Daoy (cell line): ENCODE results near the gene DOCK9. TPM values are rescaled to one million over a fixed set of nuclear protein-coding genes. Genes with fewer than 3 reads are reported as not detected.

Source experiments
- DNase-seq: peaks from one replicate; pipeline ENCODE4 v3.0.0-alpha.2; 2015; ENCODE audit warnings: low read depth
- total RNA-seq: library from RNA; depleted of rRNA; stranded (reverse); fragments of >200 nt; shearing (Covaris generic); gene quantifications from 2 replicates; pipeline ENCODE4 v1.2.3, GENCODE V29; 2014

The DOCK9 gene
- total RNA-seq, 1 experiment from 2014 or later: 25.0 TPM

- no peak for DNase-seq
These were observed 31.8 kb downstream of the DOCK9 start for GRCh38 chr13:98945863-98946605.

GRCh38 chr13:98944336-98944735, 33.5 kb downstream of the DOCK9 start:
- DNase-seq: no peak

DNA sequence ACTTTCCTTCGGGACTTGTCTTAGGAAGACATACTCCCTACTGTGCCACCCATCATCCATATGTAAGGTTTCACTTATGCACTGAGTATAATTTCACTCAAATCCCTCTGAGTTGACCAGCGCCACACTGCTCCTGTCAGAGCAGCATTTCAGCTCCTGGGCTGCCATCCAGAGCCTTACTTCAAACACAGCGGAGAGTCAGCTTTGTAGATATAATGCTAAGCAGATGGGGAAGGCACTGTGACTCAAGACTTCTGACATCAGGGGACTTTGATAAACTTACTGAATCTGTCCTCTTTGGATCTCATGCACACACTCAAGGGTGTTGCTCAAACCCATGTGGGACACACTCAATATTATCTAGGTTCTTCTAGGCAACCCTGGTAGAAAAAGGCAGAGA, 34.9 kb downstream of the DOCK9 start:
- DNase-seq: no peak

DNA sequence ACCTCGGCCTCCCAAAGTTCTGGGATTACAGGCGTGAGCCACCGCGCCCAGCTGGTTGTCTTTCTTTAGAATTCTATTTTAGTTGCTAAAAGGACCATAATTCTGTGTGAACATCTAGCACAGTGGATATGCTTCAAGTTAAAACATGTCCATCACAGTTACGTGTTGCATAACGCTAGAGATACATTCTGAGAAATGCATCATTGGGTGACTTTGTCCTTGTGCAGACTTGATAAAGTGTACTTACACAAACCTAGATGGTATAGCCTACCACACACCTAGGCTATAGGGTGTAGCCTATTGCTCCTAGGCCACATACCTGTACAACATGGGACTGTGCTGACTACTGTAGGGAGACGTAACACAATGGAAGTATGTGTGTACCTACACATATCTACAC, 35.4 kb downstream of the DOCK9 start:
- no peak for DNase-seq

GRCh38 chr13:98941536-98941935, 36.3 kb downstream of the DOCK9 start:
- no peak for DNase-seq

DNA sequence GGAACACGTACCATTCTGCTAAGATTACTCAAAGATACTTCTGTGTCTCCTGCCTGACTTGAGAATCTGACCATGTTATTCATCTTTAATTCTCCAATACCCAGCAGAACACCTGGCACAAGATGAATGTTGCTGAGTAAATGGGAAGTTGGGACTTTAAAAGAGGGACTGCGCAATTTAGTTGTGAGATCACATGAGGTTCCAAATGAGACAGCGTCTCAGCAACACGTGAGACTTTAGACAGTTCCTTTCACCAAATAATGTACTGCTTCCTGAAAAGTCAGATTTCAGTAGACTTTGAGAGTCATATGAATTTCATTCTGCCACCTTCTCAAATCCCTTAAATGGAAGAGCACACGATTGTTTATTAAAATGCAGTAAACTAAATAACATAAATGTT, 36.7 kb downstream of the DOCK9 start:
- no peak for DNase-seq

DNA sequence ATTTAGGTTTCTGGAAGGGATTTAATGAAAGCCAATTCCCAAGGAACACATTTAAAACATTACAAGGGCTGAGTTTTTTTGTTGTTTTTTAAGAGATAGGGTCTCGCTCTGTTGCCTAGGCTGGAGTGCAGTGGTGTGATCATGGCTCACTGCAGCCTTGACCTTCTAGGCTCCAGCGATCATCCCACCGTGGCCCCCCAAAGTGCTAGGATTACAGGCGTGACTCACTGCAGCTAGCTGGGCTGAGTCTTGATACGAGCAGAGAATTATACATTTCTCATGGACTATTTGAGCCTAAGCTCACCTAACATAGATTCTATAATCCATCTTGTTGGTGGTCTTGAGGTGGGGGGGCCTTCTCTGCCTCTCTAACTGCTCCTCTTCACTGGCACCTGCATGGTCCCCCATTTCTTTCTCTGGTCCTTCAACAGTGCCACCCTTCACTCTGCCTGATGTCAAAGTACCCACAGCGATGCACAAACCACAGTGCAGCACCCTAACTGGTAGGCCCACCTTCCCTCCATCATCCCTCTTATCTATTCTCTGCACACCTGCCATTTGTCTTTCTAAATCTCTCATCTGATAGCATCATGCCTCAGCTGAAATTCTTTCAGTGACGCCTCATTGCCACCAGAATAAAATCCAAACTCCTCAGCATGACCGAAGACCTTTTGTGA, 37.4 kb downstream of the DOCK9 start:
- no peak for DNase-seq

- DNase-seq: no peak
These were observed 38.1 kb downstream of the DOCK9 start for GRCh38 chr13:98939660-98940191.

DNA sequence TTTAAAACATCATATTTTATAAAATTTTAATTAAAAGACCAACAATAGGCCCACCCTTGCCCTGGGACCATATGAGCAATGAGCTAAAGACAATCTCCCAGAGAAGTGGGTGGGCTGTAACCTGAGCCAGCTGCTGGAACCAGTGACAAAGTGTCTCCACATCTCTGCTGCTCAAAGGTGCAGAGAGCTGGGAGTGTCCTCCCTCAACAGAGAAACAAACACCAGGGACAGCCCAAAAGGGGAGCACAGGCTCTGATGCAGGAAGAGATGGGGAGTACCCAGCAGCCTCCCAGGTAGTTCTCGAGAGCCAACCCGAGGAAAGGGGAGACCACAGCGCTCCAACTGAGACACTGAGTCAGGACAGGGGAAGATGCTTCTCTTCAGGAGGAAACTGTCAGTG, 39.1 kb downstream of the DOCK9 start:
- no peak for DNase-seq

GRCh38 chr13:98937911-98938381, 39.9 kb downstream of the DOCK9 start:
- DNase-seq: no peak

DNA sequence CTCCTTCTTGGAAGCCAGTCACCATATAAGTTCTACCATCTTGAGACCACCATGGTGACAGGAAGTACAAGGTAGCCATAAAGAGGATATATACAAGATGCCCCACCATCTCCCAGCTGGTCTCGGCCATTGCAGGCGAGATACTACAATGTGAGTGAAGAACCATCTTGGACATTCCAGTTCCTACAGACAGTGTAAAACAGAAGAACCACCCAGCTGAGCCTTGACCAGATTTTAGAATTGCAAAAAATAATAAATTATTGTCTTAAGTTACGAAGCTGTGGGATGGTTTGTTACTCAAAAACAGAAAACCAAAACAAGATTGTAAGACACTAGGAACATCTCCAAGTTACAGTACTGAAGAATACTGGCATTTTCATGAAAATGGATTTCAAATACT, 43.6 kb downstream of the DOCK9 start:
- DNase-seq: no peak

- DNase-seq: no peak
These were observed 47.7 kb downstream of the DOCK9 start for GRCh38 chr13:98930151-98930591.

GRCh38 chr13:98927951-98928927, 49.6 kb downstream of the DOCK9 start:
- no peak for DNase-seq

GRCh38 chr13:98925949-98926348, 51.9 kb downstream of the DOCK9 start:
- DNase-seq: no peak

DNA sequence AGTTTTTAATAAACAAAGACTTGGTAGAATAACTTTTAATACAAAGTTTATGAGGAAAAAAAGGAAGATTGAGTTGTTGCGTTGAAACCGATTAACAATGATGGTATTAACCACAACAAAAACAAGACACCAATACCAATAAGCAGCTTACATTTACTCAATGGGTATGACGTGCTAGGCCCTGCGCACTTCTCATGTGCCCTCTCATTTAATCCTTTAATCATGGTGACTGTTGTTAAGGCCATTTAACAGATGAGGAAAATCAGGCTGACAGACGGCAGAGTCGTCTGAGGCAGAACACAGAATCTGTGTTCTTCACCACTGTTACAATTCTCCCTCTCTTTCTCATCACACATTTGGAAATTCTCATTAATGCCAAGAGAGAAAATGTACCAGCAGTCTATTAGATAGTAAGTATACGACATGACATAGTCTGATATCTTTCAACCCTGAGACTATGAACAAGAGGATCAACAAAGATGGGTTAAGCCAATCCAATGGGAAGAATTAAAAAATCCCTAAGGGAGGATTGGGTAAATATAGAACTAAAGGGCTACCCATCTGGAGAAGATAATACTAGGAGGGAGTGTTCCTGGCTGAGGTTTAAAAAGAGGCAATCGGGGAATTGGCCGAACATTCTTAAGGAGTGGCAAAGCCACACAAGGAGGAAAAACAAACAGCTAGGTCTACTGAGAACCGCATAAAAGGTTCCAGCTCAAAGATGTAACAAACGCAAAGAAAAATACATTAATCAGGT, 54.0 kb downstream of the DOCK9 start:
- DNase-seq: no peak

- no peak for DNase-seq
These were observed 55.6 kb downstream of the DOCK9 start for GRCh38 chr13:98922306-98922705.

DNA sequence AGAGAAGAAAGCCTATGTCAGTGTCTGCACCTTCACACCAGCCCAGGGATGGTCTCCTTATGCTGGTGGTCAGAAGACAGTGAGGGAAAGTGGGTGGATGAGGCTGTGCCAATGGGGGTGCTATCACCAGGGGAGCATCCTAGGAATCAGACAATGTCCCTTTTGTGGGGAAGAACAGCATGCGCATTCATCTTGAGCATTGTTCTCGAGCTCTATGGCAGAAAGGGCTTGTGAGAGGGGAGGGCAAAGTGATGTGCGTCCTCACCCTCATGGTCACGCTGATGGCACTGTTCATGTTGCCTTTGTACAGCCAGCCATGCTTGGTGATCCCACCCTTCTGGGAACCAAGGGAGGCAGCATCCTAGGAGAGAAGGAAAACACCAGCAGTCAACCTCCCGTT, 56.1 kb downstream of the DOCK9 start:
- DNase-seq: no peak

- no peak for DNase-seq
These were observed 56.8 kb downstream of the DOCK9 start for GRCh38 chr13:98921015-98921580.

DNA sequence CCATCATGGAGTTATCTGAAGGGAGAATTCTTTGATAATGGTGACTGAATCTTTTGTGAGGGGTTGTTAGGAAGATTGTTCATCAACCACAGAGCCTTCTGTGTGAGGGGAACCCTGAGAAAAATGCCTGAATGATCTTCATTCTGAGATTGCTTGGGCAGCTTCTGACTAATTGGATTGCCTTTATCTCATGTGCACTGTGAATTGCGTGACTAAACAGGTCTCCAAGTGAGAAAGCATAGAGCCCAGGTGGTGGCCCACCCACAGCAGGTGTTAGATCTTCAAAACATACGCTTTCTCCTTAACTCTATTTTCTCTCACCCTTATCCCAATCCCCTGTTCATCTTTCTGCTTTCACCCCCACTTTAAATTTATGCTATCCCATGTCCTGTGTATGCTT, 58.3 kb downstream of the DOCK9 start:
- DNase-seq: no peak

DNA sequence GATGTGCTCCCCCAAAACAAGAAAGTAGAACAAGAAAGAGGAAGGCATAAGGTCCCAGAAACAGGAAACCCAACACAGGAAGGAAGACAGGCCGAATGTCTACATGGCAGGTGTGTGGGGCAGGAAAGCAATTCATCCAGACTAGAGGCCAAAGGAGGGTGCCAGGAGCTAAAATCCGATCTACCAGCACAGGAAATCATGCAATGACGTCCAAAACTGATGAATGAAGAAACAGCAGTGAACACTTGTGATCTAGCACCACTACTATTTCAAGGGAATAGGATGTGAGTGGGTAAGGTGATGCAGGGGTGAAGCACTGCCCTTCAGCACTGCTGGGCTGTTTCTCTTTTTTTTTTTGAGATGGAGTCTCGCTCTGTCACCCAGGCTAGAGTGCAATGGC, 59.1 kb downstream of the DOCK9 start:
- no peak for DNase-seq

DNA sequence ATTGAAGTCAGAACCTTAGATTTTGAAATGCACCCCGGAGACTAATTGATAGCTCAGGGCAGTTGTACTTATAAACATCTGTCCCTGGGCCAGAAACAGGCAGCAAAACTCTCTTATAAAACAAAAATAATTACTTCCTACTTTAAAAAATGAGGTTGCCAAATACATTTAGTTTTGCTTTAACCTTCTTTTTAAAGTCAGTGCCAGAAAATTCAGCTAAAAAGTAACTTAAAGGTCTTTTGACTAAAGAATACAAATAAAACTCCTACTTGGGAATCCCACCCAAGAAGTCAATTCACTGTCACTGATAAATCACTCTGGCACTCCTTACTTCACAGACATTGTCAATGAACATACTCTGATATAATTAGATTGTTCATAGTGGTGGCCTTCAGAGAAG, 60.7 kb downstream of the DOCK9 start:
- DNase-seq: no peak
